GDM1 (cell line): ENCODE data around the gene GFY.
"Not testable (repeated sequence)": the region's sequence is repeated elsewhere in the genome, so short reads cannot be mapped to it uniquely, and the experiment has no call there.

Experiments
- DNase-seq: peaks from one replicate; lab custom pipeline; 2025; lab: John Stamatoyannopoulos, UW

The GFY gene

GRCh38 chr19:49469828-49470614 is 44.8 kb downstream of the GFY start:
- peak; percentile 96 for DNase-seq

DNA sequence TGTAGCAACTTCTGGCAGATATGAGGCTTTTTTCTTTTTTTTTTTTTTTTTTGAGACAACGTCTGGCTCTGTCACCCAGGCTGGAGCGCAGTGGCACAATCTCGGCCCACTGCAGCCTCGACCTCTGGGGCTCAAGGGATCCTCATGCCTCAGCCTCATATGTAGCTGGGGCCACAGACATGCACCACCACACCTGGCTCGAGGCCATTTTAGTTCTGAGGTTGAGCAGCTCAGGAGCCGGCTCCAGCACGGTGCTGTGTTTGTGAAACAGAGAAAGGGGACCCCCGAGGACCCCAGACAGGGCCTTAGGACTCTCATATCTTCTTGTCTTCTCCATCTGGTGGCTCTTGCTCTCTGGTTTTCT is 45.4 kb downstream of the GFY start:
- no peak for DNase-seq

DNA sequence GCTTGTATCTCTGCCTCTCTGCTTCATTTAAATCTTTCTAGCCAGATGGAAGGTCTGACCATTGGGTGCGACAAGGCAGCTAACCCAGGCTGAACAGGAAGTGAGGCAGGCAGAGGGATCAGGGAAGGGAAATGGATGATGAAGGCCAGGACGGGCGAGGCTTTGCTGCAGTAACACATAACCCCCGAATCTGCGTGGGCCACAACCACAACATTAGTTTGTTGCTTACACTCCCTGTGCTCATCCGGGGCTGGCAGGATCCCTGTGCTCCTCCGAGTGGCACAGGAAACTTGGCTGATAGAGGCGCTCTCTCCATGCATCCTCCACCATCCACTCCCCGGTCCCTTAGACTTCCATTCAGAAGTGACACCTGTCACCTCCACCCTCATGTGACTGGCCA is 47.7 kb downstream of the GFY start:
- no peak for DNase-seq

DNA sequence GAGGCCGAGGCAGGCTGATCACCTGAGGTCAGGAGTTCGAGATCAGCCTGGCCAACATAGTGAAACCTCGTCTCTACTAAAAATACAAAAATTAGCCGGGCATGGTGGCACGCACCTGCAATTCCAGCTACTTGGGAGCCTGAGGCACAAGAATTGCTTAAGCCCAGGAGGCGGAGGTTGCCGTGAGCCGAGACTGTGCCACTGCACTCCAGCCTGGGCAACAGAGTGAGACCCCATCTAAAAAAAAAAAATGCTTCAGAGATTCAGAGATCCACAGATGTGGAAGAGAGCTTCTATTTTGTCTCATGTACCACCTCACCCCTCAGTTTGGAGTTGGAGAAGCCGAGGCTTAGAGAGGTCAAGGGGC is 48.3 kb downstream of the GFY start:
- DNase-seq = not testable (repeated sequence)

DNA sequence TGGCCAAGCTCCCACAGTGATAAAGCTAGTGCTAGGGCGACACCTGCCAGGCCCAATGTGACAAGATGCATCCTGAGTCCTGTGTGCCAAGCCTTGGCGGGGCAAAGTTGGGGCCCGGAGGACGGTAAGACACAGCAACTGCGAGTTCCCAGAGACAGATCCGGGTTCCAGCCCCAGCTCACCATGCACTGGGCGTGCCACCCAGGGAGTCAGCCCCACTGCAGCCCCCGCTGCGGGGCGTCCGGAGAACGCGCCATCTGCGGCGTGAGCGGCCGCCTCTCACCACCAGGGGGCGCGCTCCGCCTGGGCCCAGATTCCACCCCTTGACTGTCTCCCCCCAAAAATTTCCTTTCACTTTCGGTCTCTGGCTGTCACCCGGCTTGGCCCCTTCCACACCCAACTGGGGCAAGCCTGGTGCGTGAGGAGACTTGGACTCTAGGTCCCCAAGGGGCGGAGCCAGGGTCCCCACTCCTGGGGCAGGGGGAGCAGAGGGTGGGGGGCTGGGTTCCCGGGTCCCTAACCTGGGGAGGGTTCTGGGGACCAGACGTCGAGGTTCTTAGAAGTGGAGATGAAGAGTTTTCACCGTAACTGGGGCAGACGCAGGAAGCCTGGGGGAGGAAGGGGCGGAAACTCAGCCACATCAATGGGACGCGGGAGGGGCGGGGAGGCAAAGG is 48.8 kb downstream of the GFY start, which contains the start of gene FLT3LG:
Gene FLT3LG, plus strand, starts transcription at position 348 of the 674 bp plus-strand sequence. CDS start 425 bp downstream, outside the sequence.
- DNase-seq = peak; percentile 78

DNA sequence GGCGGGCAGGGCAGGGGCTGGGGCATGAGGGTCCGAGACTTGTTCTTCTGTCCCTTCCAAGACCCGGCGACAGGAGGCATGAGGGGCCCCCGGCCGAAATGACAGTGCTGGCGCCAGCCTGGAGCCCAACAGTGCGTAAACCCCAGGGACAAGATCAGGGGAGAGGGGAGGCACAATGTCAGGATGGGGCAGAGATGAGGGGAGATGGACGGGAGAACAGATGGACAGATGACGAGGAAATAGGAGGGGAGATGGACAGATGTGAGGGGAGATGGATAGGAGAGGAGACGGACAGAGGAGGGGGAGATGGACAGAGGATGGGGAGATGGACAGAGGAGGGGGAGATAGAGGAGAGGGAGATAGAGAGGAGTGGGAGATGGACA is 49.3 kb downstream of the GFY start:
- DNase-seq = no peak

- no peak for DNase-seq
Measured at GRCh38 chr19:49475191-49475917, 50.2 kb downstream of the GFY start.

GRCh38 chr19:49475995-49476880 is 51.0 kb downstream of the GFY start:
- peak; percentile 34 for DNase-seq
